GM10847 (cell line): Measurements from ENCODE around the gene SRGAP3.

ENCODE experiments used
- POLR2A ChIP-seq: IDR thresholded peaks from 2 replicates; pipeline ENCODE4 v1.6.1; 2011; ENCODE audit not compliant: insufficient read length; ENCODE audit errors: extremely low read depth

The SRGAP3 gene

GRCh38 chr3:9118222-9118621, 131.2 kb downstream of the SRGAP3 start:
- TF ChIP-seq POLR2A = no peak

GRCh38 chr3:9117220-9117619, 132.2 kb downstream of the SRGAP3 start:
- TF ChIP-seq POLR2A = no peak

GRCh38 chr3:9116336-9116735, 133.1 kb downstream of the SRGAP3 start:
- no peak for TF ChIP-seq POLR2A

GRCh38 chr3:9115336-9115735, 134.1 kb downstream of the SRGAP3 start:
- no peak for TF ChIP-seq POLR2A

- TF ChIP-seq POLR2A = no peak
These were observed 136.4 kb downstream of the SRGAP3 start for GRCh38 chr3:9113040-9113439.

- no peak for TF ChIP-seq POLR2A
These were observed 137.6 kb downstream of the SRGAP3 start for GRCh38 chr3:9111866-9112265.

GRCh38 chr3:9111417-9111816, 138.0 kb downstream of the SRGAP3 start:
- no peak for TF ChIP-seq POLR2A

- no peak for TF ChIP-seq POLR2A
These were observed 138.6 kb downstream of the SRGAP3 start for GRCh38 chr3:9110802-9111201.

GRCh38 chr3:9110316-9110715, 139.1 kb downstream of the SRGAP3 start:
- TF ChIP-seq POLR2A = no peak

GRCh38 chr3:9109568-9109914, 139.9 kb downstream of the SRGAP3 start:
- no peak for TF ChIP-seq POLR2A

- TF ChIP-seq POLR2A = no peak
These were observed 140.4 kb downstream of the SRGAP3 start for GRCh38 chr3:9108876-9109567.

GRCh38 chr3:9107738-9108137, 141.7 kb downstream of the SRGAP3 start:
- no peak for TF ChIP-seq POLR2A

GRCh38 chr3:9105421-9105820, 144.0 kb downstream of the SRGAP3 start:
- no peak for TF ChIP-seq POLR2A

- no peak for TF ChIP-seq POLR2A
These were observed 145.3 kb downstream of the SRGAP3 start for GRCh38 chr3:9104121-9104520.

- no peak for TF ChIP-seq POLR2A
These were observed 147.0 kb downstream of the SRGAP3 start for GRCh38 chr3:9102240-9102981.

- no peak for TF ChIP-seq POLR2A
These were observed 148.2 kb downstream of the SRGAP3 start for GRCh38 chr3:9101286-9101685.

GRCh38 chr3:9100513-9100894, 148.9 kb downstream of the SRGAP3 start:
- no peak for TF ChIP-seq POLR2A
